GM10266 (cell line): ENCODE measurements around the gene MRTO4.
"Not testable (repeated sequence)": the region's sequence is repeated elsewhere in the genome, so short reads cannot be mapped to it uniquely, and the experiment has no call there.

Experiments used
- DNase-seq: peaks from one replicate; pipeline ENCODE4 v3.0.0; 2012; ENCODE audit errors: extremely low spot score
- TF ChIP-seq, protein P1 (sequence below): IDR thresholded peaks from 2 replicates; pipeline ENCODE4 v1.5.1; 2012; ENCODE audit warnings: mild to moderate bottlenecking, low read depth; ENCODE audit not compliant: control insufficient read depth, insufficient read depth; ENCODE audit errors: missing control alignments

The MRTO4 gene

DNA sequence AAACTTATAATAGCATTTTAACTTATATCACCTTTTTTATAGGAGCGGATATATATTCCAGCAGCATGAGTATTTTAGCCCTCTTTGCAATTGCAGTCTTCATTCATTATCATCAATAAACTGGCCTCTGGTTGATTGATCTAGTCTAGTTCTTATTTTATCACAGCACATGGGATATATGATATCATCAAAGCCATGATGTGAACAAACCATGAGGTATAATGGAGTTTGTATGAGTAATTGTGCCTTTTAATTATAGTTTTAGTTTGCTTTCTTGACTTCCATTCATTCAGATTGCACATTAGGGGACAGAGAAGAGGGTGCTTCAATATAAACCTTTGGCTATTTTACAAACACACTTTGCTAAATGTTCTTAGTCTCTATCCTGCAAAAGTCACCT, 38.0 kb upstream of the MRTO4 start:
- no peak for DNase-seq
- TF ChIP-seq, protein P1, sequence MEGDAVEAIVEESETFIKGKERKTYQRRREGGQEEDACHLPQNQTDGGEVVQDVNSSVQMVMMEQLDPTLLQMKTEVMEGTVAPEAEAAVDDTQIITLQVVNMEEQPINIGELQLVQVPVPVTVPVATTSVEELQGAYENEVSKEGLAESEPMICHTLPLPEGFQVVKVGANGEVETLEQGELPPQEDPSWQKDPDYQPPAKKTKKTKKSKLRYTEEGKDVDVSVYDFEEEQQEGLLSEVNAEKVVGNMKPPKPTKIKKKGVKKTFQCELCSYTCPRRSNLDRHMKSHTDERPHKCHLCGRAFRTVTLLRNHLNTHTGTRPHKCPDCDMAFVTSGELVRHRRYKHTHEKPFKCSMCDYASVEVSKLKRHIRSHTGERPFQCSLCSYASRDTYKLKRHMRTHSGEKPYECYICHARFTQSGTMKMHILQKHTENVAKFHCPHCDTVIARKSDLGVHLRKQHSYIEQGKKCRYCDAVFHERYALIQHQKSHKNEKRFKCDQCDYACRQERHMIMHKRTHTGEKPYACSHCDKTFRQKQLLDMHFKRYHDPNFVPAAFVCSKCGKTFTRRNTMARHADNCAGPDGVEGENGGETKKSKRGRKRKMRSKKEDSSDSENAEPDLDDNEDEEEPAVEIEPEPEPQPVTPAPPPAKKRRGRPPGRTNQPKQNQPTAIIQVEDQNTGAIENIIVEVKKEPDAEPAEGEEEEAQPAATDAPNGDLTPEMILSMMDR: no peak

GRCh38 chr1:19216585-19216984, 35.0 kb upstream of the MRTO4 start:
- DNase-seq: not testable (repeated sequence)

DNA sequence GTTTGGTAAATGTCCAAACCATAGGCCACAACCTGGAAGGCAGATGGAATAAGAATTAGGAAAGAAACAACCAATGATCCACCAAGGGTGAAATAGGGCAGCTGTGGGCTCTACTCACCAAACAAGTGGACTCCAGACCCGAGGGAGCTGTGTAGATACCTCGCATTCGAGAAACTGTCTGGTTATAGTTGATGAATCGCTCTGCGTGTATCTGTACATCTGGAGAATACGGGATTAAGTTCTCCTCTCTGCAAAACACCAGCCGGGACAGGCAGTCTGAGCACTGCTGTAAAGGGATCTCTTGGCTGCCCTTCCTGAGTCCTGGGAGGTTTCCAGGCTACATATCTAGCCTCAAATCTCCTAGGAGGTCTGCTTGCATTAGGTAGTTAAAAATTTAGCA, 32.2 kb upstream of the MRTO4 start:
- TF ChIP-seq, protein P1: no peak

GRCh38 chr1:19220080-19220846, 31.3 kb upstream of the MRTO4 start:
- TF ChIP-seq, protein P1: no peak
- DNase-seq: no peak

More for the DNA sequence above, 32.2 kb upstream of the MRTO4 start:
- DNase-seq: no peak

GRCh38 chr1:19220991-19221390, 30.6 kb upstream of the MRTO4 start:
- TF ChIP-seq, protein P1: no peak
- no peak for DNase-seq

- TF ChIP-seq, protein P1: no peak
- no peak for DNase-seq
These were observed 29.0 kb upstream of the MRTO4 start for GRCh38 chr1:19222573-19222972.

DNA sequence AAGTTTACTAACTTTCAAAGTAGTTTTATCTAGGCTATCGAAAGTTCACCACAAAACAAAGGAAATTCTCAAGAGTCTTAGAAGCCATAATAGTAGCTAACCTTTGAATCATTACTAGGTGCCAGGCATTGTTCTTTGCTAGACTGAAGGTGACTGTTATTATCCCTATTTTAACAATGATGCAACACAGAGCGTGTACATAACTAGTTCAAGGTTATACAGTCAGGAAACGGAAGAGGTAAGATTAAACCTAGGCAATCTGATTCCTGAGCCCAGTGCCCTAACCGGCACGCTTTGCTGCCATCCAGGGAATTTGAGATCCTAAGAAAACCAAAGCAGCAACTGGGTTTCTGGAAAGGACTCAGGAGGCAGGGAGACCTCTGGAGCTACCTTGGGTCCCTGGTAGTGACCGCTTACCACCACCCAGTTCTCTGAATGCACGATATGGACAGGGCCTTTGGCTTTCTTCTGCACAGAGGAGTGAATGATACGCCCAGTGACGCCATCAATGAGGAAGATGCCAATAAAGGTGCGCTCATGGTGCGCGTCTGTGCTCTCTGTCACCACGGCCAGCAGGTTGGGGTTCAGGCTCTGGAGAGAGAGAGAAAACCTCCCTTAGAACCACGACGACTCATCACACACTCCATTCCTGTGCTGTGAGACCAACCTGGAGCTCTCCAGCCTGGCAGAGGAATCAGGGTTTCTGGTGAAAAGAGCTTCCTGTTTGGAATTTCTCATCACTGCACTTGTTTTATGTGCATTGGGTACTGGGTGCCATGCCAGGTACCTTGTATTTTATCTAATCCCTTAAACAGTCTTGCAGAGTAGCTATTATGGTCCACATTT, 28.4 kb upstream of the MRTO4 start:
- TF ChIP-seq, protein P1: no peak
- no peak for DNase-seq

- TF ChIP-seq, protein P1: no peak
- DNase-seq: no peak
These were observed 22.4 kb upstream of the MRTO4 start for GRCh38 chr1:19229229-19229628.
